DND-41 (cell line): ENCODE results near the gene TSPAN18.

Source experiments
- ATAC-seq: fragments of 200-7000 bp; cut with Tn5 transposase; 3 replicates; pipeline ENCODE4 v1.9.1; 2021; ENCODE audit warnings: low read depth; ENCODE audit not compliant: insufficient read depth
- DNase-seq: peaks from one replicate; pipeline ENCODE4 v3.0.0-alpha.2; 2020
- H2AFZ ChIP-seq: 2 replicates; pipeline ENCODE4 v1.6.0; 2012; ENCODE audit warnings: low read depth, low read length
- H3K27ac ChIP-seq: 2 replicates; pipeline ENCODE4 v1.5.1; 2012; ENCODE audit warnings: low read length, inconsistent platforms
- H3K27me3 ChIP-seq: fragments of 200-600 bp; sonication (generic); 2 replicates; pipeline ENCODE4 v1.6.0; 2012; ENCODE audit warnings: low read length, mild to moderate bottlenecking, inconsistent platforms; ENCODE audit not compliant: insufficient read depth, poor library complexity
- H3K36me3 ChIP-seq: 2 replicates; pipeline ENCODE4 v1.5.1; 2012; ENCODE audit warnings: low read length, inconsistent platforms; ENCODE audit not compliant: insufficient read depth
- H3K4me1 ChIP-seq: 2 replicates; pipeline ENCODE4 v1.5.1; 2012; ENCODE audit warnings: mild to moderate bottlenecking, low read length; ENCODE audit not compliant: insufficient read depth
- H3K4me2 ChIP-seq: 2 replicates; pipeline ENCODE4 v1.6.0; 2012; ENCODE audit warnings: mild to moderate bottlenecking, moderate library complexity, low read length, inconsistent platforms; ENCODE audit not compliant: insufficient read depth
- H3K4me3 ChIP-seq, 2 experiments: fragments of 200-600 bp in 1 of 2; shearing (Covaris generic) in 1 of 2; 2 replicates each; pipeline ENCODE4 v1.5.1; 2012 to 2016; ENCODE audit warnings: inconsistent platforms in 2 of 2, low read length in 2 of 2, mild to moderate bottlenecking in 2 of 2, low read depth in 1 of 2, moderate library complexity in 1 of 2
- H3K79me2 ChIP-seq: 2 replicates; pipeline ENCODE4 v1.6.0; 2012; ENCODE audit warnings: low read length, inconsistent platforms; ENCODE audit not compliant: insufficient read depth
- H3K9ac ChIP-seq: 2 replicates; pipeline ENCODE4 v1.6.0; 2012; ENCODE audit warnings: low read depth, mild to moderate bottlenecking, inconsistent platforms, low read length, moderate library complexity
- H3K9me3 ChIP-seq: 2 replicates; pipeline ENCODE4 v1.5.1; 2012; ENCODE audit warnings: low read length, moderate library complexity, mild to moderate bottlenecking, inconsistent platforms; ENCODE audit not compliant: insufficient read depth, severe bottlenecking
- H4K20me1 ChIP-seq: 2 replicates; pipeline ENCODE4 v1.6.0; 2012; ENCODE audit warnings: low read length; ENCODE audit not compliant: insufficient read depth
- CTCF ChIP-seq: IDR thresholded peaks from 2 replicates; pipeline ENCODE4 v1.5.1; 2012; ENCODE audit warnings: borderline replicate concordance, low read length, moderate library complexity, mild to moderate bottlenecking; ENCODE audit not compliant: poor library complexity, severe bottlenecking; ENCODE audit errors: extremely low read depth
- EZH2 ChIP-seq: IDR thresholded peaks from 3 replicates; pipeline ENCODE4 v1.6.1; 2012; ENCODE audit warnings: borderline replicate concordance, low read depth, mild to moderate bottlenecking, moderate library complexity, low read length, inconsistent platforms; ENCODE audit not compliant: severe bottlenecking

TSPAN18 gene

GRCh38 chr11:44708523-44709280 lies 18.1 kb upstream of the TSPAN18 start:
- no peak for TF ChIP-seq EZH2
- TF ChIP-seq CTCF: no peak
- H2AFZ ChIP-seq: no peak overlapping the region
- no peak overlapping the region for H3K4me2 ChIP-seq
- H3K4me1 ChIP-seq: no peaks in the 10 kb centered on the region
- DNase-seq (no peak), ATAC-seq (no peak)
- H4K20me1 ChIP-seq: no peaks in the 10 kb centered on the region
- H3K9ac ChIP-seq: no peak overlapping the region
- no peaks in the 10 kb centered on the region for H3K9me3 ChIP-seq
- no peak overlapping the region for H3K27ac ChIP-seq
- no peaks in the 10 kb centered on the region for H3K36me3 ChIP-seq
- no peaks in the 10 kb centered on the region for H3K79me2 ChIP-seq
- no peaks in the 10 kb centered on the region for H3K27me3 ChIP-seq
- no peak overlapping the region for H3K4me3 ChIP-seq

- H2AFZ ChIP-seq: no peak overlapping the region
These were observed 17.5 kb upstream of the TSPAN18 start for GRCh38 chr11:44709281-44709562.

GRCh38 chr11:44709966-44710365 lies 16.8 kb upstream of the TSPAN18 start:
- no peak overlapping the region for H3K27ac ChIP-seq
- H3K27me3 ChIP-seq: no peaks in the 10 kb centered on the region

More at GRCh38 chr11:44709281-44709562, 17.5 kb upstream of the TSPAN18 start:
- H3K9me3 ChIP-seq: no peaks in the 10 kb centered on the region
- H3K4me2 ChIP-seq: no peak overlapping the region
- H3K9ac ChIP-seq: no peak overlapping the region
- TF ChIP-seq EZH2 (no peak), CTCF (no peak)
- DNase-seq (no peak), ATAC-seq (no peak)
- H3K4me3 ChIP-seq: no peak overlapping the region
- no peaks in the 10 kb centered on the region for H3K79me2 ChIP-seq
- no peaks in the 10 kb centered on the region for H4K20me1 ChIP-seq
- no peaks in the 10 kb centered on the region for H3K27me3 ChIP-seq
- no peaks in the 10 kb centered on the region for H3K36me3 ChIP-seq
- no peak overlapping the region for H3K27ac ChIP-seq
- no peaks in the 10 kb centered on the region for H3K4me1 ChIP-seq

More at GRCh38 chr11:44709966-44710365, 16.8 kb upstream of the TSPAN18 start:
- H3K36me3 ChIP-seq: no peaks in the 10 kb centered on the region
- no peak for ATAC-seq
- no peak overlapping the region for H3K4me2 ChIP-seq
- H3K4me3 ChIP-seq: no peak overlapping the region
- TF ChIP-seq CTCF (no peak), EZH2 (no peak)
- H3K79me2 ChIP-seq: no peaks in the 10 kb centered on the region
- no peaks in the 10 kb centered on the region for H4K20me1 ChIP-seq
- H3K9me3 ChIP-seq: no peaks in the 10 kb centered on the region
- DNase-seq: no peak
- H3K9ac ChIP-seq: no peak overlapping the region
- H3K4me1 ChIP-seq: no peaks in the 10 kb centered on the region
- H2AFZ ChIP-seq: no peak overlapping the region
